ENCODE data around the gene TMEM240.
A peak's percentile ranks its signal among the peaks of the same experiment; 100 is the strongest.
"Not testable (repeated sequence)": the region's sequence is repeated elsewhere in the genome, so short reads cannot be mapped to it uniquely, and the experiment has no call there.

The TMEM240 gene

GRCh38 chr1:1511533-1512285, 28.7 kb downstream of the TMEM240 start, which contains the start of gene ATAD3A:
Gene ATAD3A, plus strand, starts transcription at chr1:1512162. Its CDS starts 107 bp downstream, at chr1:1512269.
- H3K27ac ChIP-seq: peak within 1 kb of the TSS; percentile 87 to 91
- TF ChIP-seq CTCF (IDR thresholded peaks at IDR 0.05): no peak
- DNase-seq (ENCODE audit: low spot score): peak; percentile 97
- H3K4me3 ChIP-seq: peak within 1 kb of the TSS; percentile 79

GRCh38 chr1:1510912-1511532, 29.4 kb downstream of the TMEM240 start:
- no peak for TF ChIP-seq CTCF (IDR thresholded peaks at IDR 0.05)
- H3K4me3 ChIP-seq: peak overlapping the region; percentile 79
- H3K27ac ChIP-seq: peak overlapping the region; percentile 87 to 91
- DNase-seq (ENCODE audit: low spot score): no peak

- H3K4me3 ChIP-seq; DNase-seq (ENCODE audit: low spot score); H3K27ac ChIP-seq: not testable (repeated sequence)
Observed at GRCh38 chr1:1509465-1509850, 31.0 kb downstream of the TMEM240 start.

- not testable (repeated sequence) for H3K4me3 ChIP-seq; DNase-seq (ENCODE audit: low spot score); H3K27ac ChIP-seq
Observed at GRCh38 chr1:1508775-1509464, 31.5 kb downstream of the TMEM240 start.

GRCh38 chr1:1507305-1507704, 33.1 kb downstream of the TMEM240 start:
- no peak overlapping the region for H3K27ac ChIP-seq
- DNase-seq (ENCODE audit: low spot score): no peak
- H3K4me3 ChIP-seq: no peak overlapping the region
- no peak for TF ChIP-seq CTCF (IDR thresholded peaks at IDR 0.05)

GRCh38 chr1:1505801-1506200, 34.6 kb downstream of the TMEM240 start:
- peak overlapping the region; percentile 57 to 81 for H3K27ac ChIP-seq
- not testable (repeated sequence) for DNase-seq (ENCODE audit: low spot score); H3K4me3 ChIP-seq

DNA sequence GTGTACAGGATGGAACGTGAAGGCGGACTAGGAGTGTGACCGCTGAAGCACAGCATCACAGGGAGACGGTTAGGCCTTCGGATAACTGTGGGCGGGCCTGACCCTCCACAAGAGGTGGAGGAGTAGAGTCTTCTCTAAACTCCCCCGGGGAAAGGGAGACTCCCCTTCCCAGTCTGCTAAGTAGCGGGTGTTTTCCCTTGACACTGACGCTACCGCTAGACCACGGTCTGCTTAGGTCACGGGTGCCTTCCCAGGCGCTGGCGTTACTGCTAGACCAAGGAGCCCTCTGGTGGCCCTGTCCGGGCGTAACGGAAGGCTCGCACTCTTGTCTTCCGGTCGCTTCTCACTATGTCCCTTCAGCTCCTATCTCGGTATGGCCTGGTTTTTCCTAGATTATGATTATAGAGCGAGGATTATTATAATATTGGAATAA, 35.0 kb downstream of the TMEM240 start:
- H3K4me3 ChIP-seq: peak overlapping the region; percentile 57
- DNase-seq (ENCODE audit: low spot score): not testable (repeated sequence)

More for the DNA sequence above, 35.0 kb downstream of the TMEM240 start:
- TF ChIP-seq CTCF (IDR thresholded peaks at IDR 0.05): peak; percentile 11
- H3K27ac ChIP-seq: peak overlapping the region; percentile 57 to 81

Data from coronary artery (tissue), 2 donors.